BLaER1 (cell line): ENCODE results near the gene LITAFD.
"Not testable (repeated sequence)": the region's sequence is repeated elsewhere in the genome, so short reads cannot be mapped to it uniquely, and the experiment has no call there.

ENCODE experiments used
- H3K27ac ChIP-seq: shearing (Covaris generic); formaldehyde crosslinking; 2 replicates; pipeline ENCODE4 v1.8.1; 2022
- H3K27me3 ChIP-seq: shearing (Covaris generic); formaldehyde crosslinking; 2 replicates; pipeline ENCODE4 v1.8.1; 2022
- H3K36me3 ChIP-seq: shearing (Covaris generic); formaldehyde crosslinking; 2 replicates; pipeline ENCODE4 v1.8.1; 2022
- H3K4me1 ChIP-seq: shearing (Covaris generic); formaldehyde crosslinking; 2 replicates; pipeline ENCODE4 v1.8.1; 2022
- H3K4me2 ChIP-seq: shearing (Covaris generic); formaldehyde crosslinking; 2 replicates; pipeline ENCODE4 v1.8.1; 2022
- H3K4me3 ChIP-seq: shearing (Covaris generic); formaldehyde crosslinking; 2 replicates; pipeline ENCODE4 v1.8.1; 2022
- H3K9ac ChIP-seq: shearing (Covaris generic); formaldehyde crosslinking; 2 replicates; pipeline ENCODE4 v1.8.1; 2022
- H3K9me3 ChIP-seq: shearing (Covaris generic); formaldehyde crosslinking; 2 replicates; pipeline ENCODE4 v1.8.1; 2022
- H4K20me1 ChIP-seq: shearing (Covaris generic); formaldehyde crosslinking; 2 replicates; pipeline ENCODE4 v1.8.1; 2022
- Cebpa-rat ChIP-seq: shearing (Covaris generic); IDR thresholded peaks from 2 replicates; pipeline ENCODE4 v1.8.1; 2022

Gene LITAFD

DNA sequence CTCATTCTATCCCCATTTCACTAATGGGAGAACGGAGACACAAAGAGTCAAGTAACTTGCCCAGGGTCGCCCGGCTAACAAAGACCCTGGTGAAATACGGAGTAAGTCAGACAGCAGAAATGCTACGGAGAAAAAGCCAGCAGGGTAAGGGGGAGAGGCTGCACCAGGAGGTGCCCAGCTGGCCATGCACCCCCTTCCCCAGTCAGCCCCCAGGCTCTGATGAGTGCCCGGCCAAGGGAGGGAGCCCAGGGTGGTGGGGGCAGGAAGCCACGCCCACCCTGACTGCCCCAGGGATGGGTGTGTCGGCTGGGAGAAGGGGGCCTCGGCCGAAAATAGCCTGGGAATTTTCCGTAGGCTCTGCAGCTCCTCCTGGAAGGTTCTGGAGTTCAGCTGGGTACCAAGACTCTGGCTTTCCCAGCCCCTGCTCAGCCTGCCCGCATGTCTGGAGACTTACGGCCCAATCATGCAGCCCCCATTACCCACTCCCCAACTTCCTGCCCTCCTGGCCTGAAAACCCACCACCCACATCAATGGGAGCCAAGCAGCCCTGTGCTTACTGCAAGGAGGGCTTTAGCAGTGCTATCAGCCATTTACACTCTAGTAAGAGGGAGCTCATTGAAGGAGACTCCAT is 17.6 kb upstream of the LITAFD start:
- Histone ChIP-seq H3K4me1 (peaks cover 73% of the 10 kb centered on the region), H3K27me3 (no peaks in the 10 kb centered on the region), H3K27ac (peak overlapping the region; percentile 99), H3K36me3 (peaks cover 51% of the 10 kb centered on the region), H3K4me3 (peak overlapping the region; percentile 83), H3K9ac (peak overlapping the region; percentile 97), H4K20me1 (peaks cover 78% of the 10 kb centered on the region), H3K9me3 (no peaks in the 10 kb centered on the region), H3K4me2 (peak overlapping the region; percentile 96)
- no peak for TF ChIP-seq Cebpa-rat

DNA sequence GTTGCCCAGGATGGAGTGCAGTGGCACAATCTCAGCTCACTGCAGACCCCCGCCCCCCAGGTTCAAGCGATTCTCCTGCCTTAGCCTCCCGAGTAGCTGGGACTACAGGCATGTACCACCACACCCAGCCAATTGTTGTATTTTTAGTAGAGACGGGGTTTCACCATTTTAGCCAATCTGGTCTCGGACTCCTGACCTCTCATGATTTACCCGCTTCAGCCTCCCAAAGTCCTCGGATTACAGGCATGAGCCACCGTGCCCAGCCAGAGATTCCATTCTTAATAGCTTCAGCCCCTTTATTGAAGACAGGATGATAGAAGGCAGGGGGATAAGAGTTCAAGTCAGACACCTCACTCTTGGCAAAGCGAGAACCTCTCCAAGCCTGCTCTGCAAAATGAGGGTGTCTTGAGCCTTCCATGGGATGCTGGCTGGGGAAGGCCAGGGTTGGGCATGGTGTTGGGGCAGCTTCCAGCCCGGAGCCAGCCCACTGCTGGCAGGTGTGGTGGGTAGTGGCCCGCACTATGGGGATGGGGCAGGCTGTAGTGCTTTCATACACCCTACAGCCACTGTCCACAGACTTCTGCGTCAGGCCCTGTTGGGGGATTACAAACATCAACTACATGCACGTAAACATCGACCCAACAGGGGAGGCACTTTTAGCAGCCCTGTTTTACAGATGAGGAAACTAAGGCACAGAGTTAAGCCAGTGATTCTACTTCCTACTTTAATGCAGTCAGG is 16.8 kb upstream of the LITAFD start:
- peak overlapping the region; percentile 96 for H3K4me2 ChIP-seq
- peaks cover 73% of the 10 kb centered on the region for H3K4me1 ChIP-seq
- H3K27me3 ChIP-seq = no peaks in the 10 kb centered on the region
- H3K9me3 ChIP-seq = no peaks in the 10 kb centered on the region
- H3K9ac ChIP-seq = peak overlapping the region; percentile 97
- peak overlapping the region; percentile 83 for H3K4me3 ChIP-seq
- peak overlapping the region; percentile 99 for H3K27ac ChIP-seq
- H3K36me3 ChIP-seq = peaks cover 44% of the 10 kb centered on the region
- H4K20me1 ChIP-seq = peaks cover 70% of the 10 kb centered on the region
- TF ChIP-seq Cebpa-rat = no peak

DNA sequence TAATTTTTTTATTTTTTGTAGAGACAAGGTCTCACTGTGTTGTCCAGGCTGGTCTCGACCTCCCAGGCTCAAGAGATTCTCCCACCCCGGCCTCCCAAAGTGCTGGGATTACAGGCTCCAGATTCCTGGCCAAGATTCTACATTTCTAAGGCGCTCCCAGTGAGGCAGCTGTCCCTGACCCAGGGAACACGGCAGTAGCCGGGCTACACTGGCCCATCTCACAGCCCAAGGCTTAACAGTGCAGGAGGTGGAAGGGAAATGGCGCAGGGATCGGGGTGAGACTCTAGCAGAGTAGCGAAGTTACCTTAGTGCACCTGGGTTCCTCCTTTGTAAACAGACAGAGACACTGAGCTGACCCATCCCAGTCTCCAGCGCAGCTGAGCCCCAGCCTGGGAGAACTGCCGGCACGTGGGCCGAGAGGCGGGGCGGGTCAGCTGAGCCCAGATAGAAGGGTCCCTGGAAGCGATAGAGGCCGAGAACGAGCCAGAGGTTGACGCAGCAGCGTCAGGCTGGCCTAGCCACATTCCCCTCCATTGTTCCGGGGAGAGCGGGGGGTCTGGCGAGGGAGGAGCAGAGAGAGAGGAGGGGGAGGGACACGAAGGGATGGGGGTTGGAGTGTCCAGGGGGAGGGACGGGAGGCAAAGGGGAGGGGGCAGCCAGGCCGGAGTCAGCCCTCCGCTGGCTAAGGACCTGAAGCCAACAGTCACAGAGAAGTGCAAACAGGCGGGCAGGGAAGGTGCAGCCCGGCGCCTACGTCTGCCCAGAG is 15.8 kb upstream of the LITAFD start:
- Histone ChIP-seq H3K9ac (peak overlapping the region; percentile 97), H3K4me1 (peaks cover 73% of the 10 kb centered on the region), H3K27ac (peak overlapping the region; percentile 99), H3K9me3 (no peaks in the 10 kb centered on the region), H3K4me2 (peak overlapping the region; percentile 96), H4K20me1 (peaks cover 61% of the 10 kb centered on the region), H3K27me3 (no peaks in the 10 kb centered on the region), H3K4me3 (peak overlapping the region; percentile 83), H3K36me3 (peaks cover 37% of the 10 kb centered on the region)
- no peak for TF ChIP-seq Cebpa-rat

DNA sequence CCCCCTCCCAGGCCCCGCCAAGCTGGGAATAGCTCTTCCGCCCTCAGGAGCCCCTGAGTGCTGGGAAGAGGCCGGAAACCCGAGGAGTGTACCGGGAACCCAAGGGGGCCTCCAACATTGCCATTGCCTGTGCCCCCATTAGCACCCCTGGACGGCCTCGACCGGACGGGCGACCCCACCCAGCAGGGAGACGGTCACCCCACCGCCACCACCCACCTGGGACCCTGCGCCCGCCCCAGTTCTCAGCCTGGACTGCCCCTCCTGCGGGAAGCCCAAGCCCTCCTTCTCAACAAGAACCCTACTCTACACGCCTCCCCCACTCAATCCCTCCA is 15.3 kb upstream of the LITAFD start:
- TF ChIP-seq Cebpa-rat = no peak
- Histone ChIP-seq H3K4me3 (peak overlapping the region; percentile 83), H3K27me3 (no peaks in the 10 kb centered on the region), H3K4me2 (peak overlapping the region; percentile 96), H3K4me1 (peaks cover 73% of the 10 kb centered on the region), H3K36me3 (peaks cover 31% of the 10 kb centered on the region), H3K9ac (peak overlapping the region; percentile 97), H3K27ac (peak overlapping the region; percentile 99), H4K20me1 (peaks cover 55% of the 10 kb centered on the region), H3K9me3 (no peaks in the 10 kb centered on the region)

DNA sequence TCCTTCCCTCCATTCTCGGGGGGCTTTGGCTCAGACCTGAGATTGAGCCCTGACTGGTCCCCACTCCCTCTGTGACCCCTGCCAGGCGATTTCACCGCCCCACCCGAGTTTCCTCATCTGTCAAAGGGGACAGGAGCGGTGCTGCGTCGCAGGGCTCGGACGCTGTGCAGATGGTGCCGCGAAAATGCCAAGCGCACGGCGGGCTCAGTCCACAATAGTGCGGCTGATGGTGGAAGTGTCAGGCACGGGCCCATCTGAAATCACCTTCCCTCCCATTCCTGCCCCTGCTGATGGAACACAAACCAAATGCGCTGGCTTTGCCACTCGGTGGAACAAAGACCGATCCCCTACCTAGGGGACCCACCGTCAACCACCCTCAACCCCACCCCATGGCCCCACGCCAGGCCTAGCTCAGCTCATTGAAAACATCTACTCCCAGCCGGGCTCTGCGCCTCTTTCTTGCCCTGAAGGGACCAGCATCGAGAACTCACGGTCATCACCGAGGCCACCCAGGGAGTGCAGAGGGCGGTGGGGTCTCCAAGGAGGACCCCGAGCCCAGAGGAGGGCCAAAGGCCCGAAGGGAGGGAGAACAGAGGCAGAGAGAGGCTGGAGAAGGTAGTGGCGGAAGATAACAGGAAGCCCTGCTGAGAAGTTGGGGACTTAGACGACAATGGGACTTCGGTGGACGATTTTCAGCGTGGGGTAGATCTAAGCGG is 14.8 kb upstream of the LITAFD start:
- Histone ChIP-seq H3K4me2 (peak overlapping the region; percentile 96), H3K27me3 (no peaks in the 10 kb centered on the region), H3K36me3 (peaks cover 26% of the 10 kb centered on the region), H3K27ac (peak overlapping the region; percentile 99), H3K9ac (peak overlapping the region; percentile 97), H3K9me3 (no peaks in the 10 kb centered on the region), H3K4me3 (peak overlapping the region; percentile 83), H3K4me1 (peaks cover 73% of the 10 kb centered on the region), H4K20me1 (peaks cover 50% of the 10 kb centered on the region)
- no peak for TF ChIP-seq Cebpa-rat

DNA sequence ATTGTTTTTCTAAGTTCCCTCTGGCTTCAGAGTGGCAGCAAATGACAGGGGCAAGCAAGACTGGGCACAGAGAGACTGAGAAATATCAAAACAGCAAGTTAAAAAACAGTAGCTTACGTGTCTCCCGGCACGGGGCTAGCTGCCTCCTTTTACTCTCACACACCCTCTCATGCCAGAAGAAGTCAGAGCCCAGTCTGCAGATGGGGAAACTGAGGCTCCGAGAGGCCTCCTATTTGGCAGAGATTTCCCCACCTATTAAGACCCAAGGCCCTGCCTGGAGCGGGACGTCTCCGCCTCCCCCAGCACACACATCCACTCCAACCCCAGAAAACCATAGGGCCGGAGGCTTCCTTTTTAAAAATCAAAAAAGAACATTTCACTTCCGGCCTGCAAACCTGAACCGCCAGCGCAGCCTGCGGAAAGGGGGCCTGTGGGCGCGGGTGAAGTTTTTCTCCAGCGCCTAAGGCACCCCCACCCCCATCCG is 14.2 kb upstream of the LITAFD start:
- H3K27me3 ChIP-seq = no peaks in the 10 kb centered on the region
- H3K9me3 ChIP-seq = no peaks in the 10 kb centered on the region
- peaks cover 44% of the 10 kb centered on the region for H4K20me1 ChIP-seq
- TF ChIP-seq Cebpa-rat = no peak
- H3K4me3 ChIP-seq = peak overlapping the region; percentile 83
- peak overlapping the region; percentile 96 for H3K4me2 ChIP-seq
- peaks cover 73% of the 10 kb centered on the region for H3K4me1 ChIP-seq
- peaks cover 20% of the 10 kb centered on the region for H3K36me3 ChIP-seq
- H3K9ac ChIP-seq = peak overlapping the region; percentile 97
- peak overlapping the region; percentile 99 for H3K27ac ChIP-seq

DNA sequence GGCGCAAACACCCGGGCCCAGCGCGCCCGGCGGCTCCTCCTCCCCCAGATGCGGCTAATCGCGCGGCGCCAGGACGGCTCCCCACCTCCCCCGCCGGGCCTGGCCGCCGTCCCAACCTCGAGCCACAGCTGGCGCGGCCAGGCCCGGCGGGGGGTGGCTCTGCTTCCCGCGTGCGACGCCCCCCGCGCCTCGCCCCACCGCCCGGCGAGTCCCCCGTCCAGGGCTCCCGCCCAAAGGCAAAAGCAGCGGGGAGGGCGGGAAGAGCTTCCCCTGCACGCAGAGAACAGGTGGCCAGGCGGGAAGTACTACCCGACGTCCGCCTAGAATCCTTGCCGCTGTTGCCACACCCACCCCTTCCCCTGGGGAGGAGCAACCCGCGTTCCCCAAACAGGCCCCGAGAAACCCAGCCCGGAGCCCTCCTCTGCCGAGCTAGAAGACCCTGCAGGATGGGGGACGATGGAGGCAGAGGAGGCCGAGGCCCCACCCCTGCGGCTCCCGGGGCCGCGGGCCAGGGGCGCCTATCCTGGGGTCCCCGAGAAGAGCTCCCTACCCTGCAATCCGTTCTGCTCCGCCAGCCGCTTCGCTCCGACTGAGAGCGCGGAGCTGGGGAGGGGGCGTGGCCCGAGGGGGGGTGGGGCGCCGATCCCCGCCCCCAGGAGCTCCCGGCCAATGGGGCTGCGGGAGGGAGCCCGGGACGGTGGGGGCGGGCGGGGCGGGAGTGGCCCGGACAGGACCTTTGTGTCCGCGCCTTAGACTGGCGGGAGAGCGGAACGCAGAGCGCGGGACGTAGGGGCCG is 13.5 kb upstream of the LITAFD start, which contains the start of gene CARHSP1:
CARHSP1 (minus strand) TSS at position 591 of the 796 bp plus-strand sequence. CDS start 9,678 bp downstream, outside the sequence.
- TF ChIP-seq Cebpa-rat = no peak
- peak within 1 kb of the TSS; percentile 97 for H3K9ac ChIP-seq
- no peaks in the 10 kb centered on the region for H3K27me3 ChIP-seq
- no peaks in the 10 kb centered on the region for H3K9me3 ChIP-seq
- H3K36me3 ChIP-seq = peaks cover 14% of the 10 kb centered on the region
- peaks cover 72% of the 10 kb centered on the region for H3K4me1 ChIP-seq
- peak within 1 kb of the TSS; percentile 83 for H3K4me3 ChIP-seq
- peak within 1 kb of the TSS; percentile 99 for H3K4me2 ChIP-seq
- H4K20me1 ChIP-seq = peaks cover 37% of the 10 kb centered on the region
- peak within 1 kb of the TSS; percentile 99 for H3K27ac ChIP-seq

DNA sequence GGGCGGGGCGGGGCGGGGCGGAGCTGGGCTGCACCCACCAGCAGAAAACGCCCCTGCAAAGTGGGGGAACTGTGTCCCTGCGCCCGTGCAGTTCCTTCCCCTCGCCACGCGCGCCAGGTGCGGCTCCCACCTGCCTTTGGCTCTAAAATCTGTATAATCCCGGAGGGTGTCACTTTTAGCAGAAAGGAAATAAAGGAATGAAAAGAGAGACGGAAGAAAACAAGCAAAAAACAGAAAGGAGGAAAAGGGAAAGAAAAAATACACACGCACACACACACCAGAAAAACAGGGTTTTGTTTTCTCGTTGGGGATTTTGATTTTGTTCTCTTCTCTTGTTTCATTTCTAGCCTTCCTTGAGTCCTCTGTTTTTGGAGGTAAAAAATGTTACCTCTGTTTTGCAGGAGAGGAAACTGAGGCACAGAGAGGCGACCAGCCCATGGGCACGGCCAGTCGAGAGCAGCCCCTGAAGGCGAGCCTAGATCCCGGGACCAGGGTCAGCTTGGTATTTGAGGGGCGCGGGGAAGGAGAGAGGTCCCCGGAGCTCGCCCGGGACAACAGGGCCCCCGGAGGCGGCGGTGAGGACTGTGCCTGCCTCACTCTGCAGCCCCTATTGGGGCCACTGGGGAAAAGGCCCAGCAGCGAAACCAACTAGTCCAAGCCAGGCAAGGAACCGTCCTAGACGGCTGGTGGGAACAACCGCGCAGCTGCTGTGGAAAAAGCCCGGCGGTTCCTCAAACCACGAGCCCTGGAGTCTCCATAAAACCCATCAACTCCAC is 12.8 kb upstream of the LITAFD start:
- H3K4me2 ChIP-seq = peak overlapping the region; percentile 99
- H3K36me3 ChIP-seq = peaks cover 9% of the 10 kb centered on the region
- no peaks in the 10 kb centered on the region for H3K9me3 ChIP-seq
- no peak for TF ChIP-seq Cebpa-rat
- peak overlapping the region; percentile 88 for H3K27ac ChIP-seq
- peak overlapping the region; percentile 83 for H3K4me3 ChIP-seq
- peaks cover 30% of the 10 kb centered on the region for H4K20me1 ChIP-seq
- H3K27me3 ChIP-seq = no peaks in the 10 kb centered on the region
- peak overlapping the region; percentile 83 for H3K9ac ChIP-seq
- H3K4me1 ChIP-seq = peaks cover 72% of the 10 kb centered on the region

DNA sequence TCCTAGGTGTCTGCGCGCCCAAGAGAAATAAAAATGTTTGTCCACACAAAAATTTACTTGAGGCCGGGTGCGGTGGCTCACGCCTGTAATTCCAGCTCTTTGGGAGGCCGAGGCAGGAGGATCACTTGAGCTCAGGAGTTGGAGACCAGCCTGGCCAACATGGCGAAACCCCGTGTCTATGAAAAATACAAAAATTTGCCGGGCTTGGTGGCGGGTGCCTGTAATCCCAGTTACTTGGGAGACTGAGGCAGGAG is 12.2 kb upstream of the LITAFD start:
- Histone ChIP-seq H3K4me1 (peaks cover 72% of the 10 kb centered on the region), H3K4me2 (peak overlapping the region; percentile 99), H3K27ac (peak overlapping the region; percentile 88), H3K9ac (peak overlapping the region; percentile 83), H3K4me3 (peak overlapping the region; percentile 83), H4K20me1 (peaks cover 24% of the 10 kb centered on the region)
- not testable (repeated sequence) for H3K27me3 ChIP-seq, H3K36me3 ChIP-seq, H3K9me3 ChIP-seq
